Measurements from ENCODE around the gene EMC8.
A peak's percentile ranks its signal among the peaks of the same experiment; 100 is the strongest.

The EMC8 gene

DNA sequence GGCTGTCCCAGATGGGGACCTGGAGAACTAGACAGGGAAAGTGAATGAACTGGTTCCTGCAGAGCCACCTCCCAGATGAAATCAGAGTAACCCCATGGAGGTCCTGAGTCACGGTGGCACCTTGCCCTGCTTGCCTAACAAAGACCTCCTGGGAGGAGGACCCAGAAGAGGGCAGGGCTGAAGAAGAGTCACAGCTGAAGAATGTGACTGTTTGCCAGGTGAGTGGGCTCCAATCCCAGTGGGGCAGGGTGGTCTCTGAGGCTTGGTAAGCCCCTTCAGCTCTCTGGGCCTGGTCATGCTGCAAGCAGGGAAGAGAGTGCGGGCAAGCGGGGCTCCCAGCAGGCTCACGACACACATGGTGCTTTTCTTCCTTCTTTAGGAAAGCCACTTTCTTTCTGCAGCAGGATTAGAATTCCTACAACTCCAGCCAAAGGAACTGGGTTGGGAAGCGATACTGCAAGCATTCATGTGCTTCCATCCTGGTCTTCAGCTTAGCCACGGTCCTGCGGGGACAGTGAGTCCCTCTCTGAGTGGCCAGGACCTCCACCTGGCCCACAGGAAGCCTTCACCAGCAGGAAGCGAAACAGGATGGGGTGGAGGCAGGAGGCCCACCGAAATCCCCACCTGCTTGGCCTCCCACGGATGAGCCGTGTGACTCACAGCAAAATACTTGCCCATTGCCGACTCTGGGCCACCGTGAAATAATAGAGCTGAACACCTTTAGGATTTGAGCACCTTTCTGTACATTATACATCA is 52.7 kb downstream of the EMC8 start:
- no peak for DNase-seq (ENCODE audit: low read depth, low spot score)
- H3K4me3 ChIP-seq (ENCODE audit: low read length): no peak overlapping the region

DNA sequence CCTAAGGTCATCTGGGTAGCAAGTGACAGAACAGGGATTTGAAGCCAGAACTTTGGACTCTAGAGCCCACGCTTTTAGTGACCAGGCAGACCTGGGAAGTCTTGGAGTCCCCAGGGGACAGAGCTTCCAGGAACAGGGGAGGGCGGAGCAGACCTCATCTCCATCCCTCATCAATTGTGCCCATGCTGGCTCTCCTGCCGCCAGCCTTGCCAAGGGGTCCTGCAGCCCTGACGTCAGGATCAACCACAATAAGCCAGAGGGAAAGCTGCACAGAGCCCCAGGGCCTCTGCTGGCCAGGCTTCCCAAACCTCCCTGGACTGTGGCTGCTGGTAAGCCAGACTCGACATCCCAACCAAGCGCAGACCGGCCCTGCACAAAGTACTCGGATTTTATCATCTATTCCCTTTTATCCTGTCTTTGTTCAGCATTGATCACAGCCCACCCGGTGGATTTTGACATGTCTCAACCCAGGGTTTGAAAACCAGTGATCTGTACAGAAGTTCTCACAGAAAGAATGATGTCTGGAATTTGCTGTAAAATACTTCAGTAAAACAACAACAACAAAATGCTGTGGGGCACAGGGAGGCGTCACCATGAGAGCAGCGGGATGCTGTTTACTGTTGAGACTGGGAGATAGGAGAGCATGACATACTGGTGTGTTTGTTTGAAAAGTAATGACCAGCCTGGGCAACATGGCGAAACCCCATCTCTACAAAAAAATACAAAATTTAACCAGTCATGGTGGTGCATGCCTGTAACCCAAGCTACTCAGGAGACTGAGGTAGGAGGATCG is 60.2 kb downstream of the EMC8 start:
- DNase-seq (ENCODE audit: low read depth, low spot score): no peak
- H3K4me3 ChIP-seq (ENCODE audit: low read length): no peak overlapping the region

DNA sequence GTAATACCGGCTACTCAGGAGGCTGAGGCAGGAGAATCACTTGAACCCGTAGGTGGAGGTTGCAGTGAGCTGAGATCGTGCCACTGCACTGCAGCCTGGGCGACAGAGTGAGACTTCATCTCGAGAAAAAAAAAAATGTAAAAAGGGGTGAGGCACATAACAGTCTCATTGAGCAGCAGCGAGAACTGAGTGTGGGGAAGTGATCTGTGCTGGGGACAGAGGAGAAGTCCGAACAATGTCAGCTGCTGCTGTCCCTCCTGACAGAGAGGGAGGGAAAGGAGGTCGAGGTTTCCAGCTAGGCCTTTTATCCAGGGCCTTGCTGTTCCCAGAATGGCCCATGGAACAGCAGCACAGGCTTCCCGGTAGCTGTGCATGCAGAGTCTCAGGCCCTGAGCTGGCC is 62.4 kb downstream of the EMC8 start:
- DNase-seq (ENCODE audit: low read depth, low spot score): no peak
- H3K4me3 ChIP-seq (ENCODE audit: low read length): no peak overlapping the region

DNA sequence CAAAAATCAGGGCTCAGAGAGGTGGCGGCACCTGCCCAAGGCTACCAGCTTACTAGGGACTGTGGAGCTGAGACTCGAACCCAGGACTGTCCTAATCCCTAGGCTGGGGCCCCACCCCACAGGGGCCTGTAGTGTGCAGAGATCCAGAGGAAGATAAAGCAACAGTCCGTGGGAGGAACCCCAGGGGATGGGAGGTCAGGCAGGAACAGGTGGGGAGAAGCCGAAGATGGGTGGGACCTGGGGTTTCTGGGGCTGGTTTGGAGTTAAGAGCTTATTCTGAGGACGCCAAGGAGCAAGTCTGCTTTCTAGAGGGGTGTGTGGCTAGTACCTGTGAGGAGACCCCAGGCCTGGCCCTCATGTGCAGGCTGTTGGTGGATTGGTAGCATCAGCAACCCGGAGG is 63.4 kb downstream of the EMC8 start:
- no peak for DNase-seq (ENCODE audit: low read depth, low spot score)
- H3K4me3 ChIP-seq (ENCODE audit: low read length): no peak overlapping the region

DNA sequence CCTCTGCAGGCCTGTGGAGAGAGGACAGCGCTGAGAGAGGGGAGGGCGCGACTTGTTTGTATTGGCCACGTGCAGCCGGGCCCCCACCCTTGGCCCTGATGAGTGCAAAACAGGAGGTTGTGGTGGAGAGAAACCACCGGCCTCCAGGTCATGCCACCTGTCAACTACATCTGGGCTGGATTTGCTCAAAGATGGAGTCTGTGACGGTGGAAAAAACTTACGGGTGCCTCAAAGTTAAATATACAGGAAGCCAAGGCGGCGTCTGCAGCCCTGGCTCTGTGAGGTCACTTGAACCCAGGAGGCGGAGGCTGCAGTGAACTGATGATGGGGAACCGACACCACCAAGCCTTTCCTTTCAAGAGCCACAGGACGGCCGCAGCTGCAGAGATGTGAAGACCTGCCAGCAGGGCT is 64.1 kb downstream of the EMC8 start:
- peak; percentile 79 for DNase-seq (ENCODE audit: low read depth, low spot score)

DNA sequence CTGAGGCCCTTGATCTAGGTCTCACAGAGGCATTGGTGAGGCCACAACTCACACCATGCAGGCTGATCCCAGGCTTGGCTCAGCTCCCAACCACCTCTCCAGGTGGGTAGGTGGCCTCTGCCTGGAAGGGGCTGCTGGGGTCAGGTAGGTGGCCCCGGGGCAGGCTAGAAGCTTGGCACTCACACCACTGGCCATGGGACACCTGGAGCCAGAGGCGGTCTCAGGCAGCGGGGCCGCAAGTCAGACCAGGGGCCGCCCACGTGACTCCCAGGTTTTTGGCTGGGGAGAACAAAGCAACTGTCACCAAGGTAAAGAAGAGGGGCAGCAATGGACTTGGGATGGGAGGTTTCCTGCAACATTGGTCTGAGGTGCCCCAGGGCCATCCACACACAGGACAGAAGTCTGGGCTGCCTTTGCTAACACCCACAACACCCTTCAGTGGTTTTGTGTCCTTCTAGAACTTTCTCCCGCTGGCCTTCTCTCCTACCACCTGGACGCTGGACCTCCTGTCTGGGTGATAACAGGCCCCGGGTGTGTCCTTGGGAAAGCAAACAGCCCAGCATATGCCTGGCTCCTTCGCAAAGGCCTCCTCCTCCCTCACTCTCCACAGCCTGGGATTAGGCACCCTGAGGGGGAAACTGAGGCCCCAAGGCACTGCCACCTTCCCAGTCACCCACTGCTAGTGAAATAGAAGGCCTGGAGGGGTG is 64.9 kb downstream of the EMC8 start:
- no peak for DNase-seq (ENCODE audit: low read depth, low spot score)
- H3K4me3 ChIP-seq (ENCODE audit: low read length): no peak overlapping the region; the same call in 1 of the 2 replicates

More for the DNA sequence above, 64.1 kb downstream of the EMC8 start:
- H3K4me3 ChIP-seq (ENCODE audit: low read length): peak overlapping the region; percentile 23; the same call in 1 of the 2 replicates

DNA sequence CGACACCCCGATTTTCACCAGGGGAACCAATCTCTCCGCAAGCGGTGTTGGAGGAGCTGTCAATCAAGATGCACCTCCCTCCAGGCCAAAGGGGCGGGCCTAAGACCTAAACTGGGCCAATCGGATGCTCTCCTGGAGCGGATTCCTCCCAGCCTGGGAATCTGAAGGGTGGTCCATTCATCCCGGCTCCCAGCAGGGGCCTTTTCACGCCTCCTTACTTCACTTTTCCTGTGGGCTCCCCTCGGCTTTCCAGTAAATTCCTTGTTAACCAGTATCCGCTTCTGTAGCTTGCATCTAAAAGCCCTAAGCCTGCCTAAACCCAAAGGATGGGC is 65.5 kb downstream of the EMC8 start:
- no peak for DNase-seq (ENCODE audit: low read depth, low spot score)
- H3K4me3 ChIP-seq (ENCODE audit: low read length): no peak overlapping the region

DNA sequence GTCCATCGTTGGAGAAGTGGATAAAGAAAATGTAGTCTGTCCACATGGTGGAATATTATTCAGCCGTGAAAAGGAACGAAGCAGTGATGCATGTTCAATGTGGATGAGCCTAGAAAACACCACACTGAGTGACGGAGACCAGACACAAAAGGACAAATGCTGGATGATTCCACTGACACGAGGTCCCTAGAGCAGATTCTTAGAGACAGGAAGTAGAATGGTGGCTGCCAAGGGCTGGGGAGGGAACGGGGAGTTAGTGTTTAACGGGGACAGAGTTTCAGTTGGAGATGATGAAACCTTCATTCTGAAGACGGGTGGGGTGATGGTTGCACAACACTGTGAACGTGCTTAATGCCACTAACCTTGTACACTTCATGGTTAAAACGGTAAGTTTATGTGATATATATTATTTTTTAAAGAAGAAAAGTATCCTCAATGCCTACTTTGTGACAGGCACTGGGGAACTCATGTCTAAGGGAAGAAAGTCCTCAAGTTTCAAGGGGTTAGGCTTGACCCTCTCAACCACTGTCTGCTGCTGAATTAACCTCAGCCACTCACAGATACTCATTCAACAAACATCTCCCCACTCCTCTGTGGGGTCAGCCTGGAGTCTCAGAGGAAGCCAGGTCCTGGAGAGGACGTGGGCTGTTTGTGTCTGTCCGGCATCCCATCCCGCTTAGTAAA is 66.0 kb downstream of the EMC8 start:
- DNase-seq (ENCODE audit: low read depth, low spot score): no peak
- H3K4me3 ChIP-seq (ENCODE audit: low read length): no peak overlapping the region

DNA sequence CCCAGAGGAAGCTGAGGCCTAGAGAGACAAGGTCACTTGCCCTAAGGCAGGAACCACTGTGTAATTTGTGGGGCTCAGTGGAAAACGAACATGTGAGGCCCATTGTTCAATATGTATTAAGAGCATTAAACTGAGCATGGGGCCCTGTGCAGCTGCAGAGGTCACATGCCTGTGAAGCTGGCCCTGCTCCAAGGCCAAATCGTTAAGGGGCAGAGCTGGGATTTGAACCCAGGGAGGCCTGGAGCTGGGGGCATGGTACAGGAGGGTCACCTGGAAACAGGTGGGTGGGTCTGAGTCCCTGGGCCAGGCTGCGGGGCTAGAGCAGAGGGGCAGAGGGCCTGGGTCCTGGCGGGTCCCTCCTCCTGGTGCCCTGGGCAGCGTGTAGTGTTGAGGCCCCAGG is 68.2 kb downstream of the EMC8 start:
- no peak for DNase-seq (ENCODE audit: low read depth, low spot score)
- H3K4me3 ChIP-seq (ENCODE audit: low read length): no peak overlapping the region

DNA sequence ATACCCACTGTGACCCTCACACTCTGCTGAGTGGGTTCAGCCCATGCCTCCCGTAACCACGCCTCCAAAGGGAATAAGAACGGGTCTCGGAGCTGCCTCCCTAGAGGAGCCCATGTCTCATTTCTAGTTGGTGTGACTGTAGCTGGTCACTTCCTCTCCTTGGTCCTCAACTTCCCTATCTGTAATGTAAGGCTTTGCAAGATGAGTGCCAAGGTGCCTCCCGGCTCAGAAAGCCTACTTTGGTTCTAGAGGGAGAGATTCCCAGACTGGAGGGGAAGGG is 69.2 kb downstream of the EMC8 start:
- H3K4me3 ChIP-seq (ENCODE audit: low read length): no peak overlapping the region
- DNase-seq (ENCODE audit: low read depth, low spot score): no peak

DNA sequence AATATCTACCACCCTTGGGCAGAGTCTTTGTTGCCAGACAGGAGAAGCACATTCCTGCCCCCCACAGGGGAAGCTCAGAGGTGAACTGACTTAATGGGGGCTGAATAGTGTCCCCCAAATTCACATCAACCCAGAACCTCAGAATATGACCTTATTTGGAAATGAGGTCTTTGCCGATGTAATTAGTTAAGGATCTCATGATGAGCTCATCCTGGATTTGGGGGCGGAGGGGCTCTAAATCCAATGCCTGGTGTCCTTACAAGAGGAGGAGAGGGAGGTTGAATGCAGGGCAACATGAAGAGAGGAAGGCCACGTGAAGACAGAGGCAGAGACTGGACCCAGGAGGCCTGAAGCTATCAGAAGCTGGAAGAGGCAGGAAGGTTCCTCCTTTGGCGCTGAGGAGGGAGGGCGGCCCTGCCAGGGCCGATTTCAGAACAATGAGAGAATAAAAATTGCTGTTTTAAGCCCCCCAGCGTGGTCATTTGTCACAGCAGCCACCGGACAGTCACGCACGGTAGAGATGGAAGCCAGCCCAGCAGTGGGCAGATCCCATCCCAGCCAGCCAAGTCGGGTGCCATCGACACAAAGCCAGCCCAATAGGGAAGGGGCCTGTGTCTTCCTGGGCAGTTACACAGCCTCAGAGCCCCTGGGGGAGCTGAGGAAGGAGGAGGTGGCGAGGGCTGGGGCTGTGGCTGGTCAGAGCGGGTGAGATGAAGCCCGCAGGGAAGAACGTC is 69.7 kb downstream of the EMC8 start:
- no peak overlapping the region for H3K4me3 ChIP-seq (ENCODE audit: low read length)
- DNase-seq (ENCODE audit: low read depth, low spot score): no peak

DNA sequence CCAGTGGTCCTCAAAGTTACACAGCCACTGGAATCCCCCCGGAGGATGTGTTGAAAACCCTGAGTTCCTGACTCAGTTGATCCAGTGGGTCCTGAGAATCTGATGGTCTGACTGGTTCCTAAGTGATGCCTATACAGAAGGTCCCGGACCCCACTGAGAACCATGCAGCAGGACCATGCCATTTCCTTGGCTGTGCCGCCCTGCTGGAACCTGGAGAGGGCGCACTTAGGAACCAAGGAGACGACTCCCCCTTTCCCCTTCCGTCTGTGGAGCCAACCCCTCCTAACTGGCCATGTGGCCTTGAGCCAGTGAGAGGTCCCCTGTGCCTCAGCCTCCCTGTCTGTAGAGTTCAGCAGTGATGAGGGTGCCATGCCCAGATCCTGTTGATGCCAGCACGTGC is 70.5 kb downstream of the EMC8 start:
- no peak overlapping the region for H3K4me3 ChIP-seq (ENCODE audit: low read length)
- no peak for DNase-seq (ENCODE audit: low read depth, low spot score)
